Panc1 (cell line): ENCODE measurements around the gene FGGY. TPM values are rescaled to one million over a fixed set of nuclear protein-coding genes. Genes with fewer than 3 reads are reported as not detected.

Experiments used
- ATAC-seq: fragments of 200-7000 bp; cut with Tn5 transposase; 2 replicates; pipeline ENCODE4 v1.9.1; 2020; ENCODE audit warnings: mild to moderate bottlenecking, moderate library complexity
- BruUV-seq: library from RNA; stranded (reverse); fragments of 400-500 nt; replicated peaks from 2 replicates; lab custom pipeline; 2021; lab: Mats Ljungman, UMichigan
- CTCF ChIA-PET: fragments of 300-600 bp; sonication (Branson Sonifier 250); formaldehyde crosslinking; loops from one replicate; lab custom pipeline; 2022; ENCODE audit warnings: antibody characterized with exemption; lab: Charles Lee
- POLR2A ChIA-PET: fragments of 300-600 bp; sonication (Branson Sonifier 250); formaldehyde crosslinking; loops from one replicate; lab custom pipeline; 2022; ENCODE audit warnings: antibody characterized with exemption; lab: Charles Lee
- DNase-seq: peaks from one replicate; pipeline ENCODE4 v3.0.0-alpha.2; 2010; ENCODE audit warnings: low read depth, low spot score
- H3K27ac ChIP-seq: 2 replicates; pipeline ENCODE4 v1.5.1; 2011; ENCODE audit warnings: mild to moderate bottlenecking, low read length, inconsistent platforms
- H3K27me3 ChIP-seq: fragments of 200-500 bp; sonication (Bioruptor generic); 2 replicates; pipeline ENCODE4 v1.6.0; 2014; ENCODE audit warnings: low read length, inconsistent platforms; ENCODE audit not compliant: control insufficient read depth, insufficient read depth
- H3K36me3 ChIP-seq: fragments of 200-500 bp; sonication (Bioruptor generic); 2 replicates; pipeline ENCODE4 v1.5.1; 2014; ENCODE audit warnings: inconsistent platforms, mild to moderate bottlenecking, low read length, moderate library complexity; ENCODE audit not compliant: control insufficient read depth, insufficient read depth
- H3K4me1 ChIP-seq: 2 replicates; pipeline ENCODE4 v1.5.1; 2011; ENCODE audit warnings: inconsistent platforms, mild to moderate bottlenecking, low read length, moderate library complexity; ENCODE audit not compliant: control insufficient read depth, insufficient read depth
- H3K4me3 ChIP-seq, 2 experiments: 2 replicates each; pipeline ENCODE4 v1.5.1; 2011 to 2012; ENCODE audit warnings: low read depth in 2 of 2, low read length in 2 of 2, mild to moderate bottlenecking in 2 of 2, inconsistent platforms in 1 of 2, moderate library complexity in 1 of 2
- H3K9me3 ChIP-seq: fragments of 200-500 bp; sonication (Bioruptor generic); 2 replicates; pipeline ENCODE4 v1.5.1; 2014; ENCODE audit warnings: low read depth, mild to moderate bottlenecking, inconsistent platforms, low read length, moderate library complexity; ENCODE audit not compliant: control insufficient read depth, insufficient read depth
- CTCF ChIP-seq: fragments of 450-650 bp; IDR thresholded peaks from 2 replicates; pipeline ENCODE4 v1.5.1; 2017; ENCODE audit warnings: mild to moderate bottlenecking
- POLR2AphosphoS5 ChIP-seq: IDR thresholded peaks from 2 replicates; pipeline ENCODE4 v1.6.1; 2012; ENCODE audit warnings: mild to moderate bottlenecking, low read depth, low read length, moderate library complexity
- REST ChIP-seq, 2 experiments: IDR thresholded peaks; 2 replicates each; pipeline ENCODE4 v1.6.1; 2011 to 2012; ENCODE audit warnings: low read depth in 2 of 2, control low read depth in 1 of 2, low read length in 1 of 2, mild to moderate bottlenecking in 1 of 2, moderate library complexity in 1 of 2; ENCODE audit not compliant: insufficient read depth in 1 of 2
- SIN3A ChIP-seq: IDR thresholded peaks from 2 replicates; pipeline ENCODE4 v1.6.1; 2012; ENCODE audit warnings: low read depth, mild to moderate bottlenecking, low read length, moderate library complexity, borderline replicate concordance; ENCODE audit not compliant: insufficient read depth
- TCF7L2 ChIP-seq: IDR thresholded peaks from 2 replicates; pipeline ENCODE4 v1.6.1; 2011; ENCODE audit warnings: mild to moderate bottlenecking, low read depth, low read length, inconsistent platforms
- in situ Hi-C: cut with HindIII; loops from 2 replicates; pipeline ENCODE4 v1.10.0; 2016; ENCODE audit warnings: low sequenced_read_pairs, low pct_unique_long_range_greater_than_20kb
- intact Hi-C: fragments of 100-400 bp; cut with micrococcal nuclease; formaldehyde crosslinking; loops from one replicate; pipeline ENCODE4 v1.10.0; 2022; ENCODE audit not compliant: unreplicated experiment
- total RNA-seq: library from RNA; stranded (reverse); gene quantifications from one replicate; pipeline ENCODE4 v1.2.1, GENCODE V29; 2021; ENCODE audit not compliant: unreplicated experiment

FGGY gene
- total RNA-seq, 1 experiment from 2014 or later, result 15.5 TPM

GRCh38 chr1:59703226-59703917 is 406.5 kb downstream of the FGGY start:
- no peaks in the 10 kb centered on the region for H3K9me3 ChIP-seq
- H3K4me3 ChIP-seq, result no peak overlapping the region
- DNase-seq (no peak), ATAC-seq (no peak)
- intact Hi-C loops, result no loop called here
- no peaks in the 10 kb centered on the region for H3K36me3 ChIP-seq
- ChIA-PET POLR2A (no interaction called here), CTCF (no interaction called here)
- no peak for TF ChIP-seq TCF7L2
- TF ChIP-seq CTCF, result no peak
- TF ChIP-seq SIN3A, result no peak
- no peak for TF ChIP-seq POLR2AphosphoS5
- TF ChIP-seq REST (IDR thresholded peaks at IDR 0.05; ENCODE audit: insufficient read depth in 1 of 2, low read depth in 2 of 2, low read length in 1 of 2), result no peak
- BruUV-seq, result no TSS peak
- in situ Hi-C loops, result no loop called here
- no peaks in the 10 kb centered on the region for H3K27me3 ChIP-seq
- no peaks in the 10 kb centered on the region for H3K4me1 ChIP-seq
- H3K27ac ChIP-seq, result no peak overlapping the region

DNA sequence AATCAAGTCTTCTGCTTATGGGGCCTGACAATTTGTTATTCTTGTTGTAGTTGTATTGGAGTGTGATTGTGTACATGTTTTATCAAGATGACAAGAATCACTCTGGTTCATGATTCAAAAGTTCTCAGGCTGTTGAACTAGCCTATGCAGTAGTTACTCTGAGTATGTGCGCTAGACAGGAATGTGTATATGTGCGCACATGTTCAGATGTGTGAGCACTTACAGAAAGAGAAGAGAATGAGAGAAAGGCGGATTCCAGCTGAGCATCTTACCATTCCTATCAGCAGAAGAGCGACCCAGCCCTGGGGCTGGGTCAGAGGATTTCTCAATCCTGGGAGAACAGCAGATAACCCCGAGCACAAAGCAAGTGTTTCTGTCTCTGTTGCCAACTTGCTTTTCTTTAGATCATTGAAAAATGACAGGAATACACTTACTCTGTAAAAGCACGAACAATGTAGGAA is 407.1 kb downstream of the FGGY start:
- H3K4me1 ChIP-seq, result no peaks in the 10 kb centered on the region
- H3K36me3 ChIP-seq, result no peaks in the 10 kb centered on the region
- BruUV-seq, result no TSS peak
- intact Hi-C loops, result no loop called here
- ATAC-seq (no peak), DNase-seq (no peak)
- in situ Hi-C loops, result no loop called here
- CTCF ChIA-PET, result no interaction called here
- H3K27ac ChIP-seq, result no peak overlapping the region
- TF ChIP-seq CTCF, result no peak
- no peak for TF ChIP-seq TCF7L2
- TF ChIP-seq REST (IDR thresholded peaks at IDR 0.05; ENCODE audit: insufficient read depth in 1 of 2, low read depth in 2 of 2, low read length in 1 of 2), result no peak
- no peak for TF ChIP-seq SIN3A
- TF ChIP-seq POLR2AphosphoS5, result no peak
- POLR2A ChIA-PET, result no interaction called here
- H3K4me3 ChIP-seq, result no peak overlapping the region
- no peaks in the 10 kb centered on the region for H3K9me3 ChIP-seq
- no peaks in the 10 kb centered on the region for H3K27me3 ChIP-seq
